Stimulated activated CD8-positive, alpha-beta memory T cell treated with anti-CD3 and anti-CD28 coated beads, Interleukin-7, amount 100 ng/mL, for 1 hour (primary cell): ENCODE data around the gene RIC8A.

ENCODE experiments used
- DNase-seq, 2 donors: peaks; one replicate each; pipeline ENCODE4 v3.0.0-alpha.2; 2020; ENCODE audit warnings: low read depth in 2 of 2

The RIC8A gene

DNA sequence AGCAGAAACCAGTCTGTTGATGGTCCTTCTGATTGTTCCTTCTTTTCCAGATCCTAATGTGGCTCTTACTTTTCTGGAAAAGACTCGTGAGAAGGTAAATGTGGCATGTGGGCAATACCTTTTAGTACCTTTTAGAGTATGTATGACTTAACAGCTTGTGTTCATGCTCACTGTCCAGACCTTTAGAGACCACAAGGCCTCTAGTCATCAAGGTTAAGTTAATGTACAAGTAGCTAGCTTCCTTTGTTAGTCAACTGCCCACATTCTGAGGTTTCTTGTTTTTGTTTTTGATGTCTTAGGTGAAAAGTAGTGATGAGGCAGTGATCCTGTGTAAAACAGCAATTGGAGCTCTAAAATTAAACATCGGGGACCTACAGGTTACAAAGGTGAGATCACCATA lies 36.9 kb downstream of the RIC8A start:
- DNase-seq, result no peak

DNA sequence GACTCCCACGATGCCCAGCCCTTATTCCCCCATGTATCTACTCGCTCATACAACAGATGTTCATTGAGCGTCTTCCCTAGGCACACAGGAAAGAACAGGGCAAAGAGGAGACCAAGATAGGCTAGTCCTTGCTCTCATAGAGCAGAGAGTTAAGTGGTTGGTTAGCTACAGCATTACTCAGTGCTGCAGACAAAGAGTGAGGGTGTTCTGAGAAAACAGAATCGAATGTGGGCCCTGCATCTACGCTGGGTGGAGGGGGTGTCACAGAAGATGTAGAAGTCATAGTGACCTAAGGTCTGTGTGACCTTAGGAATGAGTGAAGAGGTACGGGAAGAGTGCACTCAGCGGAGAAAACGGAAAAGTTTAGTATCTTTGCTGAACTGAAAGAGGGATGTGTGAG lies 41.6 kb downstream of the RIC8A start:
- no peak for DNase-seq

DNA sequence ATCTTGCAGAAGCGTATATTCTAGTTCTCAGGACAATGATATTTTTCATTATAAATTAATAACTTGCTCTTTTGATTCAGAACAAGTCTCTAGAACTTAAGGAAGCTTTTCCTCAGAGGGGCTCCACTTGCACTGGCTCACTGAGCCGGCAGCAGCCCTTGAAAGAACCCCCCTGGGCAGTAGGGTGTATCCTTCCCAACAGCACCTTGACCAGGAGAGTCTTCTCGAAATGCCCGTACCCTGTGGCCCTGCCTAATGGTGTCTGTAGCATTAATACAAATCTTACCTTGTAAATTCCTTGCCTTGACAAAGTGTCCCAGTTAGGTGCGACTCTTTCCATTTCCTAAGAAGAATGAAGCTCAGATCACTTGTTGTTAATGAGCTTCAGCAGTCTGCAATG lies 42.8 kb downstream of the RIC8A start:
- no peak for DNase-seq

DNA sequence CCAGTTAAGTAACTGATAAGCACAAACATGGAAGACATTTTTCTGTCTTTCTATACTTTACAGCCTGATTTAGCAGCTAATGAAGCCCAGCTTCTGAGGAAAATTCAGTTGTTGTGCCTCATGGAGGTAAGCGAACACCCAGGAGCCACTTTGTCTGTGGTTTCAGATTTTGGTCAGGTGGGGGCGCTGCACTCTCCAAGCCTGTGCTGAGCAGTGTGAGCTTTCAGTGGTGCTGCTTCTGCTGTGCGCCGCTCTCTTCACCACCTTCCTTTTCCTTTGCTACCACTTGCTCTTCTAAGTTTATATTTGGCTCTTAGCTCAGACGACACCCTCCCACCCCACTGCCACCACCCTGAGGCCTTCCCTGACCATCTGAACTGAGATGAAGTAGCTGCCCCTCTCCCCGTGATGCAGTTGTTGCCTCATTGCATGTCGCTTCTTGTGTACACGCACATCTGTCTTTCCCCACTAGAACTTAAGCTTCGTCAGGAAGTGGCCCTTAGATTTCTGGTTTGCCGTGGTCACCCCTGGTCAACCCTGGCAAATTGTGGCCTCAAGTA lies 43.3 kb downstream of the RIC8A start:
- peak; percentile 66 to 74 for DNase-seq

DNA sequence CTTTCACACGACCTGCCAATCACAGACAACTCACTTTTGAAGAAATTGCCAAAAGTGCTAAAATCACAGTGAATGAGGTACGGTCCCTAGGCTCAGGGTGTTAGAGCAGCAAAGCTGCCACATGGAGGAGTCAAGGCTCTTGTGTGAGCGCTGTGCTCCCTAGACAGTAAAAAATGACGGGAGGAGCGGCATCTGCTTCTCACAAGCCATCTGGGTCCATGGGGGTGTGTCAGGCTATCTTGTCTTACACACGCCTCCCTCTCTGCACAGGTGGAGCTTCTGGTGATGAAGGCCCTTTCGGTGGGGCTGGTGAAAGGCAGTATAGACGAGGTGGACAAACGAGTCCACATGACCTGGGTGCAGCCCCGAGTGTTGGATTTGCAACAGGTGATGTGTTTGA lies 44.0 kb downstream of the RIC8A start:
- no peak for DNase-seq

DNA sequence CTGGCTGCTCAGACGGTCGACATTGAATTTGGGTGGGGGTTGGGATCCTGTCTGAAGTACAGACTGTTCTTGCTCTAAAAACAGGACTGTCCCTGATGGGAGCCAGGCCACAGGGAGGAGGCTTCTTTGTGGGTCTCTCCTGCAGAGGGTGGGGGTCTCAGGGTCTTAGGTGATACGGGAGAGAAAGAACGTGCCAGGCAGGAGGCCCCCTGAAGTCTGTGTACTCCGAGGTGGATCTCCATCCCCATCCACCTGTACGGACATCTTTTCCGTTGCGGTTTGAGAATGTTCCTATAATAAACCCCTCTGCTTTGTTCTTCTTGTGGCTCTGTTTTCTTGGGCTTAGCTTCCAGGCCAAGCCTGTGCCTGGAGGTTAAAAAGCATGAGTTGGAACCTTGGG lies 45.2 kb downstream of the RIC8A start:
- DNase-seq, result no peak

DNA sequence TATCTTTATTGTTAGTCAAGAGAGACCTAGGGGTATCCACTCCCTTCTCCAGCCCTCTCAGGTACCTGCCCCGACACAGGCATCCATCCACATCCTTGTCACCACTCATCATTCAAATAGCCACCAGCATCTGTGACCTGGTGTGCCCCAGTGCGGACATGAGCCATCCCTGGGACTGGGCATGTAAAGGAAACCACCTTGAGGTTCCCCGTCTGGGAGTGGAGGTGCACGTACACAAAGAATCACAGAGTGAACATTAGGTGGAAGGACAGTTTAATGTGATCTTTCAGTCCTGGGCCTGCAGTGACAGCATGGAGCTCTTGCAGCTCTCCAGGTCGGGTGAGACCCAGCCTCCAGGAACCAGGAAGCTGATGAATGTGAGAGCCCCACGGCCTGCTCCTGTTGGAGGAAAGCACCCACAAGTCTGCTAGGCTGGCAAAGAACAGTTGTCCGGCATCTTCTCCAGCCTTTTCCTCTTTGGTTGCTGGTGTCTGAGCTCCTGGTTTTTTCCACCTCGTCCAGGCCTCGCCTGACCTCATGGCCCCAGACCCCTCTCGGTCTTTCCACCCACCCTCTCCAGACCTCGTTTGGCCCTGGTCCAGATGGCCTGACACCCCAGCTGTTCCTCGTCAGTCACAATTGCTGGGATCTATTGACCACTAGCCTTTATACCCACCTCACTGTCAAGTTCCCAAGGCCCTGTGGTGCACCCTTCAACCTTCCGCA lies 45.8 kb downstream of the RIC8A start:
- DNase-seq, result no peak

DNA sequence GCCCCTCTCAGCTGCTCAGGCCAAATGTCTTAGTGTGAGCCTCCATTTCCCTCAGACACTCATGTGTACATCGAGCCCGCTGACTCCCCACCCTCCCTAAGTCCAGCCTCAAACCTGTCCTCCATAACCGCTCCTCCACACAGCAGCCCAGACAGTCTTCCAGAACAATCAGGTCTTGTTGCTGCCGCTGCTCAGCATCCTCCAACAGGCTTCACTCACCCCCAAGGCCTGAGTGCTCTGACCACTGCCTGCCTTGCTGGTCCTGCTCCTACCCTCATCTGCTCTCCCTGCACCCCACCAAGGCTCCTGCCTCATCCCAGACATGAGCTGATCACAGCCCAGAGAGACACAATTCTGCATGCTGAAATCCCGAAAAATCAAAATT lies 46.4 kb downstream of the RIC8A start:
- DNase-seq, result no peak

DNA sequence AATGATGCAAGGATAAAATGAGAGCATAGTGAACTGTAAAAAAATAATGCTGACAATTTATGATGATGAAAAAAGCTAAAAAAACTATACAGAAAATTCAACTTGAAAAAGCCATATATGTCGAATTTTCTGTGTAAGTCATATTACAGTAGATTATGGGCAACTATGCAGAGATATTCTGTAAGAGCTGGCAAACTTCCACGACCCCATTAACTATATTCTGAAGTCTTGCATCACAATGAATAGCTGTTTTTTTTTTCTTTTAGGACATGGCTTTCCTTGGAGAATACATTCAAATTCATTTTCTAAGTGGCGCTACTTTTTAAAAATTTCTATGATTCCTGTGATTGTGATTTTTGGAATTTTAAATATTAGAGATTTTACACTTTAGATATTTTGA lies 47.7 kb downstream of the RIC8A start:
- DNase-seq, result no peak

DNA sequence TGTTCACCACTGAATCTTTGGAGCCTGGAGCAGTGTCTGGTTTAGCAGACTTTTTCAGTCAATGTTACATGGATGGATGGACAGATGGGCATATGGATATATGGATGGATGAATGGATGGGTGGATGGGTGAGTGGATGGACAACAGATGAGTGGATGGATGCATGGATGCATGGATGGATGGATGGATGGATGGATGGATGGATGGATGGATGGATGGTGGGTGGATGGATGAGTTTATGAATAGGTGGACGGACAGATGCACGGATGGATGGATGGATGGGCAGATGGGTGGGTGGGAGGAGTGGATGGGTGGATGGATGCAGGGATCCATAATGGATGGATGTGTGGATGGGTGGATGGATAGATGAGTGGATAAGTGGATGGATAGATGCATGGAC lies 48.3 kb downstream of the RIC8A start:
- no peak for DNase-seq

DNA sequence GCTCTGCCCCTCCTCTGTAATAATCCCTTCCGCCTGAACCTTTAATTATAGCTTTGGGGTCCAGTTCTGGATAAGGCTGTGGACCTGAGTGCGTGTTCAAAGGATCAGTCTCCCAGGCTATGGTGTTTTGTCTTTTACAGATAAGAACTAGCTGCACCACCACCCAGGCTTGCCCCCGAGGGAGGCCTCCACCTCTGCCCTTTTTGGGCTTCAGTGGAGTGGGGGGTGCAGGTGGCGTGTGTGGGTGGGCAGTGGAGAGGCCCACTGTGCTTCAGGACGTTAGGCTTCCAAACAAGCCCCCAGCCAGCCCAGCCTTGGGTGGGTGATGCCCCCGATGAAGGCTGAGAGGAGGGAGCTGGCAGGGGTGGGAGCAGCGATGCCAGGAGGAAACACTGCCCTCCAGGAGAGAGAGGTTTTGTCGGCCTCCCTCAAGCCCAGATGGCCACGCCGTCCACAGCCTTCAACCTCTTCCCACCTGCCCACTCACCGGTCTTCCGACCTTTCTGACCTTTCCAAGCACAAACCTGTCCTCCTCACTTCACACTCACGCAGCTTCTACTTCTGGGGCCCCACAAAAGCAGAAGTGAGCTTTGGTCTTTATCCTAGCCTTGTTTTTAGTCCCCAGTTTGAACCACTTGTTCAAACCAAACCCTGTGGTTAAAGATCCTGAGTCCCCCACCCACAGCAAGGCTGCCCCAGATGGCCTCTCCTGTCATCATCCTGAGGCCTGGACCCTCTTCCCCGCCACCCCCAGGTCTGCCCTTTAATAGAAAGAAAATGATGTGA lies 49.6 kb downstream of the RIC8A start:
- DNase-seq, result no peak

DNA sequence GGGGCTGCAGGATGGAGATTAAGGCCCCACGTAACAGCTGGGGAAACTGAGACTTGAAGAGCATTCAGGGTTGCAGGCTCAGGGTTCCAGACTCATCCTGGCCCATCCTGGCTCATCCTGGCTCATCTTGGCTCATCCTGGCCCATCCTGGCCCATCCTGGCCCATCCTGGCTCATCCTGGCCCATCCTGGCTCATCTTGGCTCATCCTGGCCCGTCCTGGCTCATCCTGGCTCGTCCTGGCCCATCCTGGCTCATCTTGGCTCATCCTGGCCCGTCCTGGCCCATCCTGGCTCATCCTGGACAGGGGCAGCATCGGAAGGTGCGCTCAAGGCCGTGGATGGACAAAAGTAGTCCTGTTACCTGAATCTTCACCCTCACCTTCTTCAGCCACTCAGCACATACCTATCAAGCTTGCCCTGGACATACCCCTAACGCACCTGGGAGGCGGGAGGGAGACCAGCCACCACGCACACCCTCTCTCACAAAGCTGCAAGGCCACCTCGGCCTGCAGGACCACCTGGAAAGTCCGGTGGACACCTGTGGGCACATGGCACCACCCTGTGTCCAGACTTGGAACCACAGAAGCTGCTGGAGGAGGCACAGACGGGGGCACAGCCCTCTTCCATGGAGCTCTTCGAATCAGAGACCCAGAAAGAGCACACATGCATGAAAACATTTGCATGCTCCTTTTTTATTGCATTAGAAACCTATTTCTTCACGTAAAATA lies 50.4 kb downstream of the RIC8A start:
- DNase-seq, result no peak

DNA sequence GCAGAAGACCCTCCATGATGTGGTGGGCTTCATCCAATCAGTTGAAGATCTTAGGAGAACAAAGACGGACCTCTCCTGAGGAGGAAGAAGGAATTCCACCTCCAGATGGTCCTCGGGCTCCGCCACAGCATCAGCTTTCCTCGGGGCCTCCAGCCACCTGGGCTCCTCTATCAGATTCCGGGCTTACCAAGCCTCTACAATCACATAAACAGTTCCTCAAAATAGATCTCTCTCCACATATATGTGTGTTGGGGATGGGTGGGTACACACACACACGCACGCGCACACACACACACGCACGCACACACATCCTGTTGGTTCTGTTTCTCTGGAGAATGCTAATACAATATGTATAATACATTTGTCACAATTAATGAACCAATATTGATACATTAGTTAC lies 51.9 kb downstream of the RIC8A start:
- DNase-seq, result no peak

DNA sequence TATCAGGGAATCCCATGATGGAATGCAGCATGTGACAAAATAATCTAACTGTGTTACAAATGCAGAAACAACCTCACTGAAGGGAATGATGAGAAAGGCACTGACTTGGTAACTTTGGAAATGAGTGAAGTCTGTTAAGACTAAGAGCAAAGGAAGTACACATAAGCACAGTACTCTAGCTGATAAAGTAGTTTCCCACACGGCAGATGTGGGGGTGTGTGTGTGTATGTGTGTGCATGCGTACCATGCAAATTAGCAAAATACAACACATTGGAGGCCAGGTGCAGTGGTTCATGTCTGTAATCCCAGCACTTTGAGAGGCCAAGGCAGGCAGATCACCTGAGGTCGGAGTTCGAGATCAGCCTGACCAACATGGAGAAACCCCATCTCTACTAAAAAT lies 54.1 kb downstream of the RIC8A start:
- DNase-seq, result no peak
